Peyer's patch (tissue), 4 donors: ENCODE measurements around the gene MYO1D.

Experiments
- POLR2A ChIP-seq, 2 donors: fragments of 450-650 bp; IDR thresholded peaks; one replicate each; pipeline ENCODE4 v1.5.1; 2017; ENCODE audit warnings: antibody characterized with exemption in 2 of 2, mild to moderate bottlenecking in 2 of 2, moderate library complexity in 2 of 2
- TF ChIP-seq, protein P1 (sequence below), 6 experiments: fragments of 450-650 bp in 4 of 6; fragments of 200-600 bp in 2 of 6; sonication (generic) in 1 of 6; IDR thresholded peaks; one replicate each; pipeline ENCODE4 v1.5.1; 2017 to 2019; ENCODE audit warnings: antibody characterized with exemption in 6 of 6, mild to moderate bottlenecking in 3 of 6, moderate library complexity in 1 of 6

DNA sequence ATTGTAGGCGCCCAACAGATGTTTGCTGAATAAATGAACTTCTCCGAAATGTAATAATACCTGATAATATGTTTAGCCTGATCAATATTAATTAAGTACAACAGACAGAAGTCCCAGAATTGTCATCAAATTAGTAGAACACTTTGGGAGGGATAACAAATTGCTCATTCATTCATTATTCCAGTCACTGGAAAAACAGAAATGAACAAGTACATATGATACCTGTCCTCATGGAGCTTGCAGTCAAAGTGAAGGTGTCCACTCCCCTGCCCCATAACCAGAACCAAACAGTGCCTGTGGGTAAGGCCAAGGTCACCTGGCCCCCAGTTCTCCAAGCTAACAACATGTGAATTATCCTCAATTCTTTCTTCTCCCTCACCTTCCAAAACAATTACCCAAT is 42.8 kb downstream of the MYO1D start:
- TF ChIP-seq, protein P1, sequence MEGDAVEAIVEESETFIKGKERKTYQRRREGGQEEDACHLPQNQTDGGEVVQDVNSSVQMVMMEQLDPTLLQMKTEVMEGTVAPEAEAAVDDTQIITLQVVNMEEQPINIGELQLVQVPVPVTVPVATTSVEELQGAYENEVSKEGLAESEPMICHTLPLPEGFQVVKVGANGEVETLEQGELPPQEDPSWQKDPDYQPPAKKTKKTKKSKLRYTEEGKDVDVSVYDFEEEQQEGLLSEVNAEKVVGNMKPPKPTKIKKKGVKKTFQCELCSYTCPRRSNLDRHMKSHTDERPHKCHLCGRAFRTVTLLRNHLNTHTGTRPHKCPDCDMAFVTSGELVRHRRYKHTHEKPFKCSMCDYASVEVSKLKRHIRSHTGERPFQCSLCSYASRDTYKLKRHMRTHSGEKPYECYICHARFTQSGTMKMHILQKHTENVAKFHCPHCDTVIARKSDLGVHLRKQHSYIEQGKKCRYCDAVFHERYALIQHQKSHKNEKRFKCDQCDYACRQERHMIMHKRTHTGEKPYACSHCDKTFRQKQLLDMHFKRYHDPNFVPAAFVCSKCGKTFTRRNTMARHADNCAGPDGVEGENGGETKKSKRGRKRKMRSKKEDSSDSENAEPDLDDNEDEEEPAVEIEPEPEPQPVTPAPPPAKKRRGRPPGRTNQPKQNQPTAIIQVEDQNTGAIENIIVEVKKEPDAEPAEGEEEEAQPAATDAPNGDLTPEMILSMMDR (IDR thresholded peaks at IDR 0.05), result no peak
- no peak for TF ChIP-seq POLR2A (IDR thresholded peaks at IDR 0.05)
